Hepatocyte (in vitro differentiated cells): ENCODE data around the gene HSPB7. TPM values are rescaled to one million over a fixed set of nuclear protein-coding genes. Genes with fewer than 3 reads are reported as not detected.

Experiments used
- DNase-seq: peaks from one replicate; pipeline ENCODE4 v3.0.0-alpha.2; 2016; ENCODE audit warnings: low spot score
- H2AFZ ChIP-seq: fragments of 200-600 bp; sonication (generic); 2 replicates; pipeline ENCODE4 v1.6.0; 2016; ENCODE audit warnings: antibody characterized with exemption, mild to moderate bottlenecking
- H3K27ac ChIP-seq: fragments of 200-600 bp; sonication (generic); 2 replicates; pipeline ENCODE4 v1.5.1; 2016; ENCODE audit warnings: mild to moderate bottlenecking
- H3K27me3 ChIP-seq: fragments of 200-600 bp; sonication (generic); 2 replicates; pipeline ENCODE4 v1.6.1; 2016
- H3K36me3 ChIP-seq: fragments of 200-600 bp; sonication (generic); replicated peaks from 2 replicates; pipeline ENCODE4 v1.5.1; 2016; ENCODE audit warnings: low read depth; ENCODE audit not compliant: insufficient read depth
- H3K4me1 ChIP-seq: fragments of 200-600 bp; sonication (generic); 2 replicates; pipeline ENCODE4 v1.5.1; 2016; ENCODE audit warnings: mild to moderate bottlenecking, moderate library complexity; ENCODE audit not compliant: insufficient read depth
- H3K4me2 ChIP-seq: fragments of 200-600 bp; sonication (generic); 2 replicates; pipeline ENCODE4 v1.6.0; 2016
- H3K4me3 ChIP-seq: fragments of 200-600 bp; sonication (generic); 2 replicates; pipeline ENCODE4 v1.5.1; 2016; ENCODE audit warnings: mild to moderate bottlenecking
- H3K79me2 ChIP-seq: fragments of 200-600 bp; sonication (generic); 2 replicates; pipeline ENCODE4 v1.6.0; 2017; ENCODE audit warnings: mild to moderate bottlenecking
- H3K9me2 ChIP-seq: fragments of 200-600 bp; sonication (generic); replicated peaks from 2 replicates; pipeline ENCODE4 v1.6.0; 2017; ENCODE audit warnings: mild to moderate bottlenecking; ENCODE audit not compliant: insufficient read depth
- H3K9me3 ChIP-seq: fragments of 200-600 bp; sonication (generic); 2 replicates; pipeline ENCODE4 v1.5.1; 2016; ENCODE audit warnings: low read depth, mild to moderate bottlenecking
- H4K20me1 ChIP-seq: fragments of 200-600 bp; sonication (generic); 2 replicates; pipeline ENCODE4 v1.6.0; 2016; ENCODE audit warnings: mild to moderate bottlenecking; ENCODE audit not compliant: insufficient read depth, poor library complexity, severe bottlenecking
- CTCF ChIP-seq: fragments of 200-600 bp; sonication (generic); IDR thresholded peaks from 2 replicates; pipeline ENCODE4 v1.5.1; 2016; ENCODE audit warnings: antibody characterized with exemption, mild to moderate bottlenecking; ENCODE audit not compliant: poor library complexity
- EZH2 ChIP-seq: fragments of 200-600 bp; sonication (generic); IDR thresholded peaks from 2 replicates; pipeline ENCODE4 v1.6.1; 2016; ENCODE audit warnings: antibody characterized with exemption, mild to moderate bottlenecking, borderline replicate concordance
- EZH2phosphoT487 ChIP-seq: fragments of 200-600 bp; sonication (generic); IDR thresholded peaks from one replicate; pipeline ENCODE4 v1.6.1; 2018; ENCODE audit warnings: antibody characterized with exemption, mild to moderate bottlenecking, low read depth, moderate library complexity; ENCODE audit not compliant: unreplicated experiment, severe bottlenecking
- WGBS: methylation state at CpG from one replicate; pipeline ENCODE4 v1.1.6; 2016; ENCODE audit warnings: low lambda C conversion rate; ENCODE audit errors: missing lambda C conversion rate; 5-methylcytosine and 5-hydroxymethylcytosine counted together
- polyA plus RNA-seq: library from polyadenylated mRNA; unstranded; fragments of >200 nt; fragmentation: Nextera tagmentation; extraction: Ambion mirVana; gene quantifications from 2 replicates; pipeline ENCODE4 v1.2.1, GENCODE V29; 2016
- total RNA-seq: library from RNA; depleted of rRNA; stranded (reverse); fragments of >200 nt; gene quantifications from 2 replicates; pipeline ENCODE4 v1.2.3, GENCODE V29; 2014

The HSPB7 gene
- 12.6 and 17.4 TPM in 2 replicates for total RNA-seq
- polyA plus RNA-seq, result 59.4 and 66.2 TPM in 2 replicates

DNA sequence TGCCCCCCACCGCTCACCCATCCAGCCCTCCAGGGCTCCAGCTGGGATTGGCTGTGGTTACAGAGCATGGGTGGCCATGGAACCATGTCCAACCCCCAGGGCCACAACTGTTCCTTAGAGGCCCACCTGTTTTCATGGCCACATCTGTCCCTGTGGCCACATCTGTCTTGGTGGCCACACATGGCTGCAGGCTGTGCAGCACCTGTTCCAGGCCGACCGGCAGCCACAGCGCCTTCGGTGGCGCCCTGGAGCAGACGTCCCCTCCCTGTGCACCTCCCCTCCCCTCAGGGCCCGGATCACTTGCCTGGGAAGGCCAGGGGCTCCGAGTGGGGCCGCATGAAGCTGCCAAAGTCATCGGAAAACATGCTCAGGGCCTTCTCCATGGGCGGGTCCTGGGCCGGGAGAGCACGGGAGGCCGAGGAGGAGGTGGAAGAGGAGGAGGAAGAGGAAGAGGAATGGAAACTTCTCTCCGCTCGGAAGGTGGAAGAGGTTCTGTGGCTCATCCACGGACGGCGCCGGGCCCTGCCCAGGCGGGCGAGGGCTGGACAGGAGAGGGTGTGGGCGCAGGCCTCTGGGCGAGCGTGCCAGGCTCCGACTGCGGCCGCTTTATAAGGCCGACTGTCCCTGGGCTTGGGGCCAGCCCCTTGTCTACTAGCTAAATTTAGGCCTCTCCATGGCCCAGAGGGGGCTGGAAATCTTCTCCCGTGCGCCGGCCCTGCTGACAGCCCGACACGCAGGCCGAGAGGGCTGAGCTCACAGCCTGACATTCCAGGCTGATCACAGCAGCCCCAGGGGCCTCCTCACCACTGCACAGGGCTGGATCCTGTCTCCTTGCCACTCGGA is at the start of gene HSPB7:
TSS of gene HSPB7 (minus strand) at position 583 of the 843 bp plus-strand sequence. CDS start at position 503, 80 bp downstream.
- Histone ChIP-seq H3K9me3 (no peaks in the 10 kb centered on the region), H2AFZ (no peak within 1 kb of the TSS), H3K4me3 (no peak within 1 kb of the TSS), H3K79me2 (no peaks in the 10 kb centered on the region), H4K20me1 (no peaks in the 10 kb centered on the region), H3K9me2 (no peaks in the 10 kb centered on the region), H3K4me2 (peak within 1 kb of the TSS; percentile 63), H3K27me3 (no peaks in the 10 kb centered on the region), H3K4me1 (peaks cover 51% of the 10 kb centered on the region), H3K27ac (peak within 1 kb of the TSS; percentile 93), H3K36me3 (no peaks in the 10 kb centered on the region)
- TF ChIP-seq CTCF, result no peak
- no peak for TF ChIP-seq EZH2phosphoT487
- WGBS, result 48% methylated on average over 36 of the region's 37 CpGs
- DNase-seq, result peak; percentile 90

- TF ChIP-seq CTCF, result no peak
- no peak for TF ChIP-seq EZH2
- H3K27me3 ChIP-seq, result no peaks in the 10 kb centered on the region
- H3K9me3 ChIP-seq, result no peaks in the 10 kb centered on the region
- H3K36me3 ChIP-seq, result no peaks in the 10 kb centered on the region
- H3K79me2 ChIP-seq, result no peaks in the 10 kb centered on the region
- no peak overlapping the region for H3K4me3 ChIP-seq
- peak overlapping the region; percentile 51 for H3K4me2 ChIP-seq
- no peak overlapping the region for H2AFZ ChIP-seq
- no peaks in the 10 kb centered on the region for H4K20me1 ChIP-seq
- H3K4me1 ChIP-seq, result peaks cover 33% of the 10 kb centered on the region
- H3K27ac ChIP-seq, result peak overlapping the region; percentile 87
- peak; percentile 95 for DNase-seq
- H3K9me2 ChIP-seq, result no peaks in the 10 kb centered on the region
- 46% methylated on average over 6 of the region's 6 CpGs for WGBS
Measured at GRCh38 chr1:16067127-16067768, 49.4 kb upstream of the HSPB7 start.

- Histone ChIP-seq H3K79me2 (no peaks in the 10 kb centered on the region), H3K9me3 (no peaks in the 10 kb centered on the region), H3K9me2 (no peaks in the 10 kb centered on the region), H4K20me1 (no peaks in the 10 kb centered on the region), H3K36me3 (no peaks in the 10 kb centered on the region), H3K4me2 (peak overlapping the region; percentile 51), H3K4me3 (no peak overlapping the region), H3K4me1 (peaks cover 33% of the 10 kb centered on the region), H3K27ac (peak overlapping the region; percentile 87), H2AFZ (no peak overlapping the region), H3K27me3 (no peaks in the 10 kb centered on the region)
- WGBS, result 89% methylated on average over 4 of the region's 4 CpGs
- TF ChIP-seq EZH2phosphoT487 (no peak), EZH2 (no peak), CTCF (no peak)
- no peak for DNase-seq
Measured at GRCh38 chr1:16066245-16066644, 48.4 kb upstream of the HSPB7 start.
